IPS-18c (cell line): ENCODE measurements around the gene LRBA.

ENCODE experiments used
- H3K4me3 ChIP-seq: 2 replicates; pipeline ENCODE4 v1.7.0; 2013; ENCODE audit warnings: low read depth, mild to moderate bottlenecking, low read length, moderate library complexity; ENCODE audit not compliant: insufficient read depth
- H3K9me3 ChIP-seq: one replicate; pipeline ENCODE4 v1.6.1; 2013; ENCODE audit warnings: mild to moderate bottlenecking, low read length, moderate library complexity; ENCODE audit not compliant: control insufficient read depth, insufficient read depth

Gene LRBA

DNA sequence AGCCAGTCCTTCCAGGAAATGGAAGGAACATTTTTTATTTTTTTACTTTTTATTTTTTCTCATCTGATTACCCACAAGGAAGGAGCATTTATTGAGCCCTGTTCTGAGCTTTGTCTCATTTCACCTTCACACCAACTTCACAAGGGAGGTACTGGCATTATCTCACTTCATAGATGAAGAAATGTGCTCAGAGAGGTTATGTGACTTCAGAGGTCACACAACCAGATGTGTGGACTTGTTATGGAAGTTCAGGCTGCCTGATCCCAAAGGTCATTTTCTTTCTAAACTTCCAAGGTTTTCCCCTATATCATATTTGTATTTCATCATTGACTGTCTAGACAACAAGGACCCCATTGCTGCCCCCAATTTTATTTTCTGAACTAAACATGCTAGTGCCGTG lies 776.5 kb downstream of the LRBA start:
- H3K9me3 ChIP-seq, result no peaks in the 10 kb centered on the region
- no peak overlapping the region for H3K4me3 ChIP-seq

DNA sequence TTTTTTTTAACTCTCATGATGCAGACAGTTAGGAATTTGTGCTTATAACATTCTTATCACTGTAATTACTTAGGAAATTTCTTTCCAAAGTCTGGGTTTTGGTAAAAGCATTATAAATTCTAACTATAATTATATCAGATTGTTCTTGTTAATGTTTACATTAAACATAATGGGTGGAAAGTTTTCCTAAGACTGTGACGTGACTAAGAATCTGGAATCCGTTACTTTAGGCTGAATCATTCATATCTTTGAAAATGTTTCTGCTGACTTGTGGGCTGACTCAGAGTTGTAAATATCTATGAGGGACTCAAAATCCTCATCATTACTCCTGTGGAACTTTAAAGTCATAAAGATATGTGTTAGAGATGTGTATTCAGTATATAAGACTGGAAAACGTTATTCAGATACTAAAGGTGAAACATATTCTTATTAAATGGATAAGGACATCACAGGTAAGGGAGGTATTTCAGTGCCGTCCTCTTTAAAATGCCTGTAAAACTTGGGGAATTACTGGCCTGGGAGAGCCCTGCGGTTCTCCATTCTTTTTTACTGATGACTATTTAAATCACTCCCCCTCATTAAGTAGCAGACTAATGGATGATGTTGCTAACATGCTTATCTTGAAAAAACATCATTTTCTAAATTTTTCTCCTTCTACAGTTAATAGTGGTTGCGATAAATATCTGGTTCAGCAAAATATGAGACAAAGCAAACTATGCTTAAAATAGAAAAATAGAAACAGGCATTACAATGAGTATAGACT lies 777.8 kb downstream of the LRBA start:
- no peak overlapping the region for H3K4me3 ChIP-seq
- H3K9me3 ChIP-seq, result no peaks in the 10 kb centered on the region

DNA sequence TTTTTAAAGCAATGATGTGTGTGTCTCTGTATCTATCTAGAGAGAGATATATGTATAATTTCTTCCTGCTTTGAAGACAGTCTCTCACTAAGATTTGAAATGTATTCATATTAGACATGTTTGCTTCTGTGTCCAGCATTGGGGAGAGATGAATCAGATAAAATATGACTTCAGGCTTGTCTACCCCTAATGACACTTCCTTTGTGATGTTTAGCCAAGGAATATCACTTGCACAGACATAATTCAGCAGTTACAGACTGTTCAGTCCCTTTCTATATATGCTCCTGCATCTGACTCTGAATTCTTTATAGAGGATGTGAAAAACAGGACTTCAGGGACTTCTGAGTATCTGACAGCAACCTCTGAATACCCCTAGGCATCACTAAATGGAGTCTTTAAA lies 778.5 kb downstream of the LRBA start:
- Histone ChIP-seq H3K9me3 (no peaks in the 10 kb centered on the region), H3K4me3 (no peak overlapping the region)

DNA sequence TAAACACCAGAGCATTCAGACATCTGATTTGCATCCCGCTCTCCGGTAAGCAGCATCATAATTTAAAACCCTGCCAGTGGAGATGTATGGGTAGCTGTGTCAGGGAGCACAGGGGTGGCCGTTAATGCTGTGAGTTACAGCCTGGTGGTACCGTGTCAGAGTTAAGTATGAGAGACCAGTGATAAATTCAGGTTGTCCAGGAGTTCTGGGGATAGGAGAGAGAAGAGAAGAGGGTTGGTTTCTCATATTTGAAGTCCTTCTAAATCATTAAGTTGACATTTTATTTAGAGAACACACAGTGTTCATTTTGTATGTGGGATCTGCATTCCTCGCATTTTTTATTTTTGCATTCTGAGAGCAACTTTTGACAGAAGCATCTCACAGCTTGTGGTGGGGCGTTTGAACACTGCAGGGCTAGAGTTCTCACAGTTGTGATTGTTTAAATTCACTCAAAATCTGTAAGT lies 779.2 kb downstream of the LRBA start:
- H3K9me3 ChIP-seq, result no peaks in the 10 kb centered on the region
- no peak overlapping the region for H3K4me3 ChIP-seq

DNA sequence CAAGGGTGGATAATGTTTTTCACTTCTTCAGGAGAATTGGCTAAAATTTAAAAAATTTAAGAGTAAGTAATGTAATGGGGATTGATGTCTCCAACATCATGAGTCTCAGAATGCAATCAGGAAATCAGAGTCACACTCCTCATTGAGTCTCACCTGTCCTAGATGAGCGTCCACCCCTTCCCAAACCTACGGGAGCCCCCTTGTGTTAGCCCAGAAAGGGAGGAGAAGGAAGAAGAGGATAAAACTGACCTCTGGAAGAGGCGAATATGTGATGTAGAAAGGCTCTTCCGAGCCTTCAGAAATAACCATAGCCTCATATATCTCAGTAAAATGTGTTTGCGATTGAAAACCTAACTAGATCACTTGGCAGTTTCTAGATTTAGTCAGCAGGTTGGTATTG lies 779.8 kb downstream of the LRBA start:
- no peaks in the 10 kb centered on the region for H3K9me3 ChIP-seq
- no peak overlapping the region for H3K4me3 ChIP-seq

DNA sequence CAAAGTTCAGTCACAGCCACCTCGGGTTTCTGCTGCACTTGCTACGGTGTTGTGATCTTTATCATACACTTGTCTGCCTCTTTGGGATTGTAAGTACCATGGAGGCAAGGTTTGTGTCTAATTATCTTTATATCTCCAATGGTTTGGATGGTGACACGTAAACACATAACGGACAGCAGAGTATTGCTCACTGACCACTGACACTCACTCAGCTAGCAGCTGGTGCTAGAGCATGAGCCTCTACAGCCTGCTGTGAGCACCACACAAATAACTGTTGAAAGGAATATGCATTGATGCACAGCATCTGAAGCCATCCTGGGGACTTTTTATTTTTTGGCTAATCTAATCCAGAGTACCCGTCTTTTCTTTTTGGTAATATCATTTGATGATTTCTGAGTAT lies 780.8 kb downstream of the LRBA start:
- Histone ChIP-seq H3K4me3 (no peak overlapping the region), H3K9me3 (no peaks in the 10 kb centered on the region)

DNA sequence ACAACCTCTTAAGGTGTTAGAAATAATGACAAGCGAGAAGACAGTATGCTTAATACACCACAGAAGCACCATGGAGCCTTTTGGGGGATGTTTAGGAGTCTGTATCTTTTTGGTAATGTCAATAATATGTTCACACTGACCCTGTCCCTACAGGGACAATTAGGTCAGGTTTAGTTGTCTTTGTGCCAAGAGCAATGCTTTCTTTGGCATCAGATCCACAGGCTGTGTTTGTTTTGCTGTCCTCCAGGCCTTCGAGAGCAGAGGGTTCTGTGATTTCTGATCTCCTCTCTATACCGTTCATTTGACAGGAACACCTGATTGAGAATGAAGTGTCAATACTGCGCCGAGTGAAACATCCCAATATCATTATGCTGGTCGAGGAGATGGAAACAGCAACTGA lies 783.1 kb downstream of the LRBA start:
- no peaks in the 10 kb centered on the region for H3K9me3 ChIP-seq
- no peak overlapping the region for H3K4me3 ChIP-seq

DNA sequence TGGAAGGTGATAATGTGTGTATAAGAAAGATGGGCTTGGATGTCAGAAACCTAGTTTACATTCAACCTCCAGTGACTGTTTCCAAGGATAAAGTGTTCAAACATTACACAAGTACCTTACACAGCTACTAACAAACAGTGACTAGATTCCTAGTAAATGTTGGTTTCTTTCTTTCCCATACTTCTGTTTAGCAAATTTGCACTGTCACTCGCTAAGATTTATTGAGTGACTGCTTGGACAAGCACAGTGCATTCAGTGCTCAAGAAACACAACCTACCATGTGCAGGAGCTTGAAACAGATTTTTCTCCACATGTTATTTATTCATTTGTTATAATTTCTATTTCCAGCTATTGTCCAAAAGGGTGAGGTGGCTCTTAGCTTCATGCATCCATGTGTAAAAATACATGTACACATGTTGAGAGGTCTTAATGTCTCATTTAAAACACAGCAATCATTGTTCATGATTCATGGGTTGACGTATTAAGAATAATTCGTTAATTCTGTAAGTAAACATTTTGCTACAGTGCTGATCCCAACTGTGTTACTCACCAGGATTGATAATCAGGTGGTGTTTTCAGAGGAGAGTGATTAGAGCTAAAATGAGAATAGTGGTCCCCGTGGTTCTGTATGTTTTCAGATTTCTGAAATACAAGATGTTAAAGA lies 783.8 kb downstream of the LRBA start:
- no peak overlapping the region for H3K4me3 ChIP-seq
- no peaks in the 10 kb centered on the region for H3K9me3 ChIP-seq

DNA sequence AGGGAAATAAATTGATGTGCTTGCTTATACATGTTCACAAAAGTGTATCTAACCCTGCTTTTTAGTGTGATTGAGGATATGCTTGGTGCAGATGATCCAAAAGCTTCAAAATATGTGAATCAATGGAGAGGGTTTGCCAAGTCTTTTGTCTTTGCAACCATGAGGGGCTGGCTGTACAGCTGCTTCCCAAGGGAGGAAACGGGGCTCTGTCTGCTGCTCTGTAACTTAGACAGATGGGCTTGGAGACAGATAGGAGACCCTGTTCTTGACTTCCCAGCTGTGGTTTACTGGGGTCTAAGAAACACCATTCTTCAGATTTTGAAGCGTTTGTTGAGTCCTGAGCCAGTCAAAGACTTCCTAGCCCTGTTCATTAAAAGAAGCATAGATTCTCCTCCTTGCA lies 784.5 kb downstream of the LRBA start:
- H3K9me3 ChIP-seq, result no peaks in the 10 kb centered on the region
- no peak overlapping the region for H3K4me3 ChIP-seq

DNA sequence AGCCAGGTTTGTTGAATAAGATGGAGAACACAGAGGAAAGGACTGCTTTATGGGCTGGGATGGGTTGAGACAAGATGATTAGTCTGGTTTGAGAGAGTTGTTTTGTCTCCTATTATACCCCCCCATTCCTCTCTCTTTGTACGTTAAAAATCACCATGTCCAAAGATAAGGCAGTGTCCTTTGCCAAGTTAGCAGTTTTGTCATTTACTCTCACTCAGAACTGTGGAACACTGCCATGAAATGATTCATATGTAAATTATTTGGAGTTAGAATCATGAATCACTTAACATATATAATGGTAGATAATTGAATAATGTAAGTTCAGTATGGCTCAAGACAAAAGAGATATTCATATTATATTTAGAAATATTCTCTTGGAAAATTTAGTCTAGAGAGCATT lies 785.6 kb downstream of the LRBA start:
- no peaks in the 10 kb centered on the region for H3K9me3 ChIP-seq

DNA sequence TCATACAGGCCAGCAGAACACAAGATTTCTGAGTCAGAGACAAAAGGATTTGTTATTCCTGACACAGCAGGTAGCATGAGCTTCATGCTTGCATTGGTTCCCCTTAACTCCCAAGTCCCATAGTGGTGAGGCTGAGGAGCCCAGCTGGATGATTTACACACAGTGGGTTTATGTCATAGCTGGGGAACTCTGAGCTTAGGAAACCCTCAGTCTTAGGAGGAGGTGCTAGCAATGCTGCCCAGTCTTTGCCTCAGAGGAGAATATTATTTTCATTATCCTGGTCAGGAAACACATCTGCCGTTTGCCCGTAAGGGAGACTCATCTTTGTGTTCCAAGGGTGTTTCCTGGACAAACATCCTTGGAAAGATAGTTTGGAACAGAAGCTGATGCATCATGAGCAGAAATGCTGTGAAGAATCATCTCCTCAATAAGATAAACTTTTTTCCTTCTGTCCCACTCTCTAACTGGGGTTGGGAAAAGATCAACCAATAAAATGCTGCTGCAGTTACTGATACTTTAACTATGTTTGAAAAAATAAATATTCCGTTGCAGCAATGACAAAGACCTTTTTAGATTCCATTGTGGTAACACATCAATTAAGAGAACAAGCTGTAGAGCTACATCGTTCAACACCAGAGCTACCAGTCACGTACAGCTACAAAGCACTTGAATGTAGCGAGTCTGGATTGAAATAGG lies 790.0 kb downstream of the LRBA start:
- Histone ChIP-seq H3K9me3 (no peaks in the 10 kb centered on the region), H3K4me3 (no peak overlapping the region)

More for the DNA sequence above, 785.6 kb downstream of the LRBA start:
- no peak overlapping the region for H3K4me3 ChIP-seq

DNA sequence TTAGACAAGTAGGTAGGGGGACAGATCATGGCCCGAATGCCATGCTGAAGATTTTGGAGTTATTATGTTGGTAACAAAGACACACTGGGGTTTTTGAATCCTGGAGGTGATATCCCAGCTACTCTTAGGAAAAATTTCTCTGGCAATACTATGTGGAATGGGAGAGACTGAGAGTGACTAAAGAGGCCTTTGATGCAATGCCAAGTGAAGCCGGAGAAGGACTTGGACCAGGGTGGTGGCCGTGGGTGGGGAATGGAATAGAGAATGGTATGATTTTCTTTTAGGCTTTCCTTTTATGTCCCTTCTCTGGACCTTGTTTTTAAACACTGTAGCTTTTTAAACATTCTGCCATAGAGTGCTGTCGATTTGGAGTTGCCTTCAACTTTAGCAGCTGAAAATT lies 795.2 kb downstream of the LRBA start:
- no peak overlapping the region for H3K4me3 ChIP-seq
- no peaks in the 10 kb centered on the region for H3K9me3 ChIP-seq

DNA sequence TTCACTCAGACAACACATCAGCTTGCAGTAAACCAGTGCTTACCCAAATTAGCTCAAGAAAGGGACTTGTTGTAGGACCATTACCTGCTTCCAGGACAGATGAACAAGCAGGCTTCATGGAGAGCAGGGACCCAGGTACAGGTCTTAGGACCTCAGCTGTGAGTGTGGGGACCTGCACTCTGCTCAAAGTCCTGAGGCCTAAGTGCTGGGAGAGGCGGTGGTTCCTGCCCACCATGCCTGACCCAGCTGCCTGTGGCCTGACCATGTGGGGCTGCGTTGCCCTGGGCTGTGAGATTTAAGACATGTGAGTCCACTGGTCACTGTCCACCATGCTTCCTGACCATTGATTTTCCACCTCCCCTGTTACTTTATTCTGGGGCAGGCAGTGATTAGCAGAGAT lies 796.6 kb downstream of the LRBA start:
- Histone ChIP-seq H3K9me3 (no peaks in the 10 kb centered on the region), H3K4me3 (no peak overlapping the region)

DNA sequence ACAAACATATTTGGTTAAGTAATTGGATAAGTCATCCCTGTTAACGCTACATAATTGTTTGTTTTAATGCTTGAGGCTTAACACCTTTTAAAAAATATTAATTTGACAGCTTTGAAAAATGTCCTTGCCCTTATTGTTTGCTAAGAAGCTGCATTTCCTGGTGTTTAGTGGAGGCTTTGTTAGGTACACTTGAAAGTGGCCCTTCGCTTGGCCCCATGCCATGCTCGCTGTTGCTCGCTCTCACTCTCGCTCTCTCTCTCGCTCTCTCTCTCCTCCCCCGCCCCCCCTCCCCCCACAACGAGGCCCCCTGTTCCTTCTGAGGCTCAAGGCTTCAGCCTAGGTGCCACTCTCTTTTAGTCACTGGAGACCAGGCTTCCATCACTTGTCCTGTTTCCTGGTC lies 797.3 kb downstream of the LRBA start:
- Histone ChIP-seq H3K4me3 (no peak overlapping the region), H3K9me3 (no peaks in the 10 kb centered on the region)

DNA sequence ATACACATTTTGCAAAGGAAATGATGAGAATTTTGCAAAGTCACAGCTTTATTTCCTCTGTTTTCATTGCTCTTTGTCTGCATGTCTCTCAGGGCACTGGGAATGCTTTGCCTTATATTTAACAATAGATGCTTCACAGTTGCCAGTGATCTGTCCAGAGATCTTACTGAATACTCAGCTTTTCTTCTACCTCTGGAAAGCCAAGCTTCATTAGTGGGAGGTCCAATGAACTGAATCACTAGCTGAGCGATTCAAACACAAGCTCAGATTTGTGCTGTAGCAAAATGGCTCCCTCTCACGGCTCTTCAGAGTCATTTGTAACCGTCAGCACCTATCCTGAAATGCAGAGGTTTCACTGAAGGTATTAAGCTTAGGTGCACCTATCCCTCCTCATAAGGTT lies 797.9 kb downstream of the LRBA start:
- Histone ChIP-seq H3K4me3 (no peak overlapping the region), H3K9me3 (no peaks in the 10 kb centered on the region)

DNA sequence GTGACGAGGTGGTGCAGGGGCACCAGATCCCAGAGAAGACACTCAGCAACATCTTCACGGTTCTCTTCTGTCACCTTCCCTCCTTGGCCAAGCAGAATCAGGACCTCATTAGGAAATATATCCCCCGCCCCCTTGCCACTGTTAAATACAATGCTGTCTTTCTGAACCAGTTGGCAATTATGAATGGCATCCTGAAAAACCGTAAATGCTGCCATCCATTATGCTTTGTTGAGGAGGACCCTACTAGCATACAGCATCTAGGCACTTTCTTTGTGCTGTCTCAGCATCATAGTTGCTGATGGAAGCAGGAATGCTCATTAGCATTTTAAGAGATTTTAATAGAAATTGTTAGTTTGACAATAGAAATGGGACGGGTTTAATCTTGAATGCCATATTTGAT lies 798.4 kb downstream of the LRBA start:
- H3K9me3 ChIP-seq, result no peaks in the 10 kb centered on the region
- no peak overlapping the region for H3K4me3 ChIP-seq

DNA sequence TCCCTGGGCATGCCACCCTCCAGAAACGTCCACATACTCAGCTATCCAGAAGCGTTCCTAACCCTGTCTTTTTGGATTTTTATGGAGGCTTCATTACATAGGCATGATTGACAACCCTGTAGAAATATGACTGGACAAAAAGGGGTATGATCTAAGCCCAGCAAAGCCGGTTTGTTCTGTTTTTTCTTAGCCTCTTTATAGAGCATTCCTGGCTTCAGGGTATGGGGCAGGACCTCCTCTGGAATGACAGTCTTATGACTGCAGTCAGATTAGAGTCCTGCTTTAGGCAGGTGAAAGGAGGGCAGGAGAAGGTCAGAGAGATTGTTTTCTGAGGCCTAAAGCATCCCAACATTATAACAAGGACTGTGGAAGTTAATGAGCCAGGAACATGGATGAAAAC lies 799.5 kb downstream of the LRBA start:
- Histone ChIP-seq H3K9me3 (no peaks in the 10 kb centered on the region), H3K4me3 (no peak overlapping the region)
